D721Med (cell line): Measurements from ENCODE around the gene CFAP410.

Experiments used
- DNase-seq: peaks from one replicate; pipeline ENCODE4 v3.0.0; 2011; ENCODE audit warnings: low spot score; ENCODE audit not compliant: insufficient read length
- FAIRE-seq: peaks from 2 replicates; lab custom pipeline; 2011; peaks lifted over from hg19 to GRCh38; lab: Jason Lieb, UNC
- TF ChIP-seq, protein P1 (sequence below): IDR thresholded peaks from 2 replicates; pipeline ENCODE4 v1.5.1; 2012; ENCODE audit warnings: mild to moderate bottlenecking, control low read depth; ENCODE audit not compliant: insufficient read depth; ENCODE audit errors: missing control alignments

The CFAP410 gene

DNA sequence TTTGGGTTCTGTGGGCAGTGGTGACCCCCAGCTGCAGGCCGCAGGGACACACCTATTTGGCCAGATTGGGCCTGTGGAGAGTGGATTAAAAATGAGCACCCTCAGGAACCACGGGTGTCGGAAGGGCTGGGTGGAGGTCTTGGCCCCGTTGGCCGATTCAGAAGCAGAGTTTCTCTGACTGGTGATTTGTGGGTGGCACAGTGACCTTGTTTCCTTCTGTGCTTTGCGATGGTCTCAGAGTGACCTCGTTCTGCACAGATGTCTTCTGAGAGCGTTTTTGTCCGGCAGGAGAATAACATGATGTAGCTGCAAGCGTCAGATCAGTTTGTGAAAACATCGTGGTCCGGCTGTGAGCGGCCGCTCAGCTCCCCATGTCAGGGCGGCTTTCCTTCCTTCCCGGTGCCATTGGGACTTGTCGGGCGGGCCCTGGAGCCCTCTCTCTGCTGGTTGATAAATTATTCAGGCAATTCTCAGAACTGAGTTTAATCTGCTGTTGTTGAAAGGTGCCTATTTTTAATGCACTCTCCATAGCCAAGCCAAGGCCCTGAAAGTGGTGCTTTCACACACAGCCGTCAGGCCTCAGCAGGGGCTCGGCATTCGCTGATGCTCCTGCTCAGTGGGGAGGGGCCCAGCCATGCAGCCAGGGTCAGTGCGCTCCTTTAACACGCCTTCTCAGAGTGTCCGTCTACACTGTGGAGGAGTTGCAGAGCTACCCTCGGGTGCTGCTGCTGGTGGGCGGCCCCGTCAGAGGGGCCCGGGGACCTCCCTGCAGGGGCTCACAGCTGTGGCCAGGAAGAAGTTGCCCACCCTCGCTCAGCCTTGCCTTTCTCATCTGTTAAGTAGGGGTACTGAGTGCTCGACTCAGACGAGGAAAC, 41.0 kb upstream of the CFAP410 start:
- DNase-seq: no peak
- TF ChIP-seq, protein P1, sequence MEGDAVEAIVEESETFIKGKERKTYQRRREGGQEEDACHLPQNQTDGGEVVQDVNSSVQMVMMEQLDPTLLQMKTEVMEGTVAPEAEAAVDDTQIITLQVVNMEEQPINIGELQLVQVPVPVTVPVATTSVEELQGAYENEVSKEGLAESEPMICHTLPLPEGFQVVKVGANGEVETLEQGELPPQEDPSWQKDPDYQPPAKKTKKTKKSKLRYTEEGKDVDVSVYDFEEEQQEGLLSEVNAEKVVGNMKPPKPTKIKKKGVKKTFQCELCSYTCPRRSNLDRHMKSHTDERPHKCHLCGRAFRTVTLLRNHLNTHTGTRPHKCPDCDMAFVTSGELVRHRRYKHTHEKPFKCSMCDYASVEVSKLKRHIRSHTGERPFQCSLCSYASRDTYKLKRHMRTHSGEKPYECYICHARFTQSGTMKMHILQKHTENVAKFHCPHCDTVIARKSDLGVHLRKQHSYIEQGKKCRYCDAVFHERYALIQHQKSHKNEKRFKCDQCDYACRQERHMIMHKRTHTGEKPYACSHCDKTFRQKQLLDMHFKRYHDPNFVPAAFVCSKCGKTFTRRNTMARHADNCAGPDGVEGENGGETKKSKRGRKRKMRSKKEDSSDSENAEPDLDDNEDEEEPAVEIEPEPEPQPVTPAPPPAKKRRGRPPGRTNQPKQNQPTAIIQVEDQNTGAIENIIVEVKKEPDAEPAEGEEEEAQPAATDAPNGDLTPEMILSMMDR: no peak
- FAIRE-seq: no peak

GRCh38 chr21:44379515-44379848, 40.3 kb upstream of the CFAP410 start:
- TF ChIP-seq, protein P1: no peak
- FAIRE-seq (no peak), DNase-seq (no peak)

- no peak for FAIRE-seq
- no peak for DNase-seq
- TF ChIP-seq, protein P1: no peak
Observed at GRCh38 chr21:44378646-44379514, 39.7 kb upstream of the CFAP410 start.

- DNase-seq (no peak), FAIRE-seq (no peak)
- TF ChIP-seq, protein P1: no peak
Observed at GRCh38 chr21:44377922-44378645, 38.9 kb upstream of the CFAP410 start.

DNA sequence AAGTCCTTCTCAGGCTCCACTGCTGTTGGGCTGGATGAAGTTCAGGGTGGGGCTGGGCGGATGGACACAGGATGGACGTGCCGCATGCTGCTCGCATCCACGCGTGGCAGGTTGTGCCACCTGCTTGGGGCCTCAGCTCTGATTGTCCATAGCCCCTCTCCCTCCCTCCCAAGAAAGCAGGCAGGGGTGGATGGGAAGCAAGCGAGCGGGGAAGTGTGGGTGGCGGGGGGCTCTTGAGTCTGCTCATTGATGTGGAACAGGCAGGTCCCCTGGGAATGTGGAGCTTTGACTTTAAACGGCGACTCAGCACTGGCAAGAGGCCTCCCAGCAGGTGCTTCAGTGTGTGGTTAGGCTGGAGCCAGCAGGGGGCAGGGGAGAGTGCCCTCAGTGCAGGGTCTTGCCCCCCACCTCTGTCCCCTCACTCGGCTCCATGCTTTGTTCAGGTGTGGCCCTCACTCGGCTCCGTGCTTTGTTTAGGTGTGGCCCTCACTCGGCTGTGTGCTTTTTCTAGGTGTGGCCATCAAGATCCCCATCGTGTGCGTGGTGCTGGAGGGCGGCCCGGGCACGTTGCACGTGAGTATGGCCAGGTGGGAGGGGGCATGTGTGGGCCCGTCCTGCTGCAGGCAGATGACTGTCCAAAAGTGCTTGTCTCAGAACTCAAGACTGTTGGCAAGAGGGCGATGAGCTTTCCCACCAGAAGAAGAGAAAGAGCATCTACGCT, 38.2 kb upstream of the CFAP410 start:
- FAIRE-seq (no peak), DNase-seq (no peak)
- TF ChIP-seq, protein P1: no peak

GRCh38 chr21:44376606-44377005, 37.4 kb upstream of the CFAP410 start:
- DNase-seq (no peak), FAIRE-seq (no peak)
- TF ChIP-seq, protein P1: no peak
